Coronary artery (tissue), 2 donors: ENCODE measurements around the gene NCOA1.

Source experiments
- DNase-seq: peaks from one replicate; pipeline ENCODE4 v3.0.0-alpha.2; 2017; ENCODE audit warnings: low spot score
- H3K27ac ChIP-seq, 2 donors: fragments of 200-600 bp; sonication (generic); one replicate each; pipeline ENCODE4 v1.5.1; 2016 to 2019
- H3K4me3 ChIP-seq: fragments of 200-600 bp; sonication (generic); 2 replicates; pipeline ENCODE4 v1.5.1; 2016; ENCODE audit warnings: mild to moderate bottlenecking, moderate library complexity
- TF ChIP-seq, protein P1 (sequence below): fragments of 200-600 bp; sonication (generic); IDR thresholded peaks from one replicate; pipeline ENCODE4 v1.5.1; 2019; ENCODE audit warnings: antibody characterized with exemption

NCOA1 gene

DNA sequence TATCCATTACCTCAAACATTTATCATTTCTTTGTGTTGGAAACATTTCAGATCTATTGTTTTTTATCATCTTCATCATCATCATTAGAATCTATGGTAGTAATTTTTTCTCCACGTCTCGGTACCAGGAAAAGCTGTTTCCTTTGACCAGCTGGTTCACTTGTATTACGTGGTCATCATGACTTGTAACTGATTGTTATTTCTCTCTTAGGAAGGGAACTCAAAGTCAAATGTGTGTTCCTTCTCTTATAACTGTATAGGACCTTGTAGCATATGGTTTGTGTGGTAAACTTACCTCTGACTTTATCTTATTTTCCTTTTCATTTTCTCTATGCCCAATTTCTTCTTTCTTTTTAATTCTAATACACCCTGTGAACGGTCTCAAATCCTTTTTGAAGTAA lies 16.5 kb downstream of the NCOA1 start:
- DNase-seq, result no peak
- TF ChIP-seq, protein P1, sequence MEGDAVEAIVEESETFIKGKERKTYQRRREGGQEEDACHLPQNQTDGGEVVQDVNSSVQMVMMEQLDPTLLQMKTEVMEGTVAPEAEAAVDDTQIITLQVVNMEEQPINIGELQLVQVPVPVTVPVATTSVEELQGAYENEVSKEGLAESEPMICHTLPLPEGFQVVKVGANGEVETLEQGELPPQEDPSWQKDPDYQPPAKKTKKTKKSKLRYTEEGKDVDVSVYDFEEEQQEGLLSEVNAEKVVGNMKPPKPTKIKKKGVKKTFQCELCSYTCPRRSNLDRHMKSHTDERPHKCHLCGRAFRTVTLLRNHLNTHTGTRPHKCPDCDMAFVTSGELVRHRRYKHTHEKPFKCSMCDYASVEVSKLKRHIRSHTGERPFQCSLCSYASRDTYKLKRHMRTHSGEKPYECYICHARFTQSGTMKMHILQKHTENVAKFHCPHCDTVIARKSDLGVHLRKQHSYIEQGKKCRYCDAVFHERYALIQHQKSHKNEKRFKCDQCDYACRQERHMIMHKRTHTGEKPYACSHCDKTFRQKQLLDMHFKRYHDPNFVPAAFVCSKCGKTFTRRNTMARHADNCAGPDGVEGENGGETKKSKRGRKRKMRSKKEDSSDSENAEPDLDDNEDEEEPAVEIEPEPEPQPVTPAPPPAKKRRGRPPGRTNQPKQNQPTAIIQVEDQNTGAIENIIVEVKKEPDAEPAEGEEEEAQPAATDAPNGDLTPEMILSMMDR, result no peak
- Histone ChIP-seq H3K4me3 (no peak overlapping the region), H3K27ac (no peak overlapping the region)

DNA sequence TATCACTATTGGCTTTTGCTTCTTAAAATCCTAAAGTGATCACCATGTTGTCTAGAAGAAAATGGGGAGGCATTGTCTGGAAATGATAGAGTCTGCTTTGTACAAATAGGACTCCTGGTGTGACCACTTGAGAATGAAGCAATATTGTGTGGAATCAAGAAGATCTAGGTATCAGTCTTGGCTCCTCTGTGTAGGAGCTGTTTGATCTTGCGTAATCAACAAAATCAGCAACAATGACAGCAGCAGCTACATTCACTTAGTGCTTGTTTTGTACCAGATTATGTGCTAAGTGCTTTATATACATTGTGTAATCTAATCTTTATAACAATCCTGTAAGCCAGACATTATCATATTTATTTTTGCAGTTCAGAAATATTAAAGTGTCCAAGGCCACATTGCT lies 17.8 kb downstream of the NCOA1 start:
- TF ChIP-seq, protein P1, result no peak
- Histone ChIP-seq H3K27ac (no peak overlapping the region), H3K4me3 (no peak overlapping the region)
- DNase-seq, result no peak

GRCh38 chr2:24509425-24509824 lies 18.4 kb downstream of the NCOA1 start:
- Histone ChIP-seq H3K27ac (no peak overlapping the region), H3K4me3 (no peak overlapping the region)
- no peak for DNase-seq
- TF ChIP-seq, protein P1, result no peak

- H3K4me3 ChIP-seq, result no peak overlapping the region
- DNase-seq, result no peak
- TF ChIP-seq, protein P1, result no peak
- no peak overlapping the region for H3K27ac ChIP-seq
Measured at GRCh38 chr2:24509840-24510239, 18.8 kb downstream of the NCOA1 start.

- H3K4me3 ChIP-seq, result no peak overlapping the region
- TF ChIP-seq, protein P1, result no peak
- H3K27ac ChIP-seq, result no peak overlapping the region
- no peak for DNase-seq
Measured at GRCh38 chr2:24510771-24511170, 19.7 kb downstream of the NCOA1 start.

- no peak for DNase-seq
- no peak overlapping the region for H3K4me3 ChIP-seq
- no peak overlapping the region for H3K27ac ChIP-seq
- TF ChIP-seq, protein P1, result no peak
Measured at GRCh38 chr2:24511198-24511597, 20.1 kb downstream of the NCOA1 start.

DNA sequence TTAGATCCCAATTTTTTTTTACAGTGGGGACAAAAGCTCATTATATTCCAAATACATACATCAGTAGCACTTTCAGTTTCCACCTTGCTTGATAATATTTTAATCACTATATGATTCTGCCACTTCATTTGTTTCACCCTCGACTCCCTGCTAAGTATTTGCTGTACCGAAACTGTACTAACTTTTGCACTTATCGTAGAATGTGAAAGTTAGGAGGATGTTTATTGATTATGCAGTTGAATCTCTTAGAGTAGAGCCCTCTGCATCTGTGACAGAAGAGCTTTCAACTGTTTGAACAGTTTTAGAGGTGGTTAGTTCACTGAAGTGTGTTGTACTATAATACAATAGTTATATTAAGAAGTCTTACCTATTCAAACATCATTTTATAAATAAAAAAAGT lies 20.8 kb downstream of the NCOA1 start:
- DNase-seq, result no peak
- TF ChIP-seq, protein P1, result no peak
- Histone ChIP-seq H3K4me3 (no peak overlapping the region), H3K27ac (no peak overlapping the region)
